B cell (primary cell): Measurements from ENCODE around the gene KLRC3. TPM values are rescaled to one million over a fixed set of nuclear protein-coding genes. Genes with fewer than 3 reads are reported as not detected.

Experiments used
- polyA plus RNA-seq: library from polyadenylated mRNA; depleted of rRNA; stranded (reverse); fragments of >200 nt; gene quantifications from 2 replicates; pipeline ENCODE4 v1.2.3, GENCODE V29; 2012
- total RNA-seq, 2 donors: library from RNA; stranded (reverse); fragments of 120-200 nt in 1 of 2; gene quantifications; 1 replicate in 1 of 2; 2 replicates in 1 of 2; pipeline versions ENCODE4 v1.2.3 to v1.2.4, GENCODE V29; 2013 to 2022

The KLRC3 gene
- total and polyA plus RNA-seq, 2 donors (not counting 1 experiment from before 2014, with no cell fraction given): not detected

Other genes with a start within 250 kb of the KLRC3 start
- gene OLR1, start 248.5 kb downstream of the KLRC3 start, total RNA-seq: 0.12 TPM in 1 of 2 replicates, not detected in the other
- gene OLR1, start 248.5 kb downstream of the KLRC3 start, polyA plus RNA-seq: 0.07 TPM in 1 of 2 replicates, not detected in the other
- gene TMEM52B, start 241.6 kb downstream of the KLRC3 start, total RNA-seq: not detected in 2 replicates
- 0.03 TPM in 1 of 2 replicates, not detected in the other for gene TMEM52B, start 241.6 kb downstream of the KLRC3 start, polyA plus RNA-seq
- gene GABARAPL1, start 207.7 kb downstream of the KLRC3 start, total RNA-seq: 11.9 and 12.0 TPM in 2 replicates
- gene GABARAPL1, start 207.7 kb downstream of the KLRC3 start, polyA plus RNA-seq: 4.5 and 28.1 TPM in 2 replicates
- 0.32 and 0.92 TPM in 2 replicates for gene KLRD1, start 112.7 kb downstream of the KLRC3 start, total RNA-seq
- 0.22 and 0.55 TPM in 2 replicates for gene KLRD1, start 112.7 kb downstream of the KLRC3 start, polyA plus RNA-seq
- 0.84 and 0.97 TPM in 2 replicates for gene KLRK1, start 30.6 kb downstream of the KLRC3 start, total RNA-seq
- gene KLRK1, start 30.6 kb downstream of the KLRC3 start, polyA plus RNA-seq: 2.1 and 60.0 TPM in 2 replicates
- gene KLRC4, start 10.8 kb downstream of the KLRC3 start, total RNA-seq: not detected in 2 replicates
- gene KLRC4, start 10.8 kb downstream of the KLRC3 start, polyA plus RNA-seq: not detected in 2 replicates
- 0.59 TPM in 1 of 2 replicates, not detected in the other for gene KLRC2, start 15.4 kb upstream of the KLRC3 start, total RNA-seq
- 0.21 and 0.25 TPM in 2 replicates for gene KLRC2, start 15.4 kb upstream of the KLRC3 start, polyA plus RNA-seq
- not detected in 2 replicates for gene KLRC1, start 32.8 kb upstream of the KLRC3 start, total RNA-seq
- 0.42 TPM in 1 of 2 replicates, not detected in the other for gene KLRC1, start 32.8 kb upstream of the KLRC3 start, polyA plus RNA-seq
- 0.54 and 0.73 TPM in 2 replicates for gene EIF2S3B, start 85.3 kb upstream of the KLRC3 start, total RNA-seq
- 0.45 and 0.56 TPM in 2 replicates for gene EIF2S3B, start 85.3 kb upstream of the KLRC3 start, polyA plus RNA-seq
- 16.0 and 19.1 TPM in 2 replicates for gene MAGOHB, start 193.0 kb upstream of the KLRC3 start, total RNA-seq
- gene MAGOHB, start 193.0 kb upstream of the KLRC3 start, polyA plus RNA-seq: 8.1 and 13.1 TPM in 2 replicates